Ishikawa (cell line): ENCODE measurements around the gene ATF6.

Experiments used
- CREB1 ChIP-seq: IDR thresholded peaks from 2 replicates; pipeline ENCODE4 v1.6.1; 2012; ENCODE audit warnings: low read depth
- EGR1 ChIP-seq: IDR thresholded peaks from 2 replicates; pipeline ENCODE4 v1.6.1; 2012
- EP300 ChIP-seq: IDR thresholded peaks from 2 replicates; pipeline ENCODE4 v1.6.1; 2012; ENCODE audit warnings: borderline replicate concordance
- MAX ChIP-seq: IDR thresholded peaks from 2 replicates; pipeline ENCODE4 v1.6.1; 2012
- TAF1 ChIP-seq: IDR thresholded peaks from 2 replicates; pipeline ENCODE4 v1.6.1; 2012; ENCODE audit warnings: low read depth, mild to moderate bottlenecking
- TCF12 ChIP-seq: IDR thresholded peaks from 2 replicates; pipeline ENCODE4 v1.6.1; 2012; ENCODE audit warnings: low read depth
- TEAD4 ChIP-seq: IDR thresholded peaks from 2 replicates; pipeline ENCODE4 v1.6.1; 2012
- YY1 ChIP-seq: IDR thresholded peaks from 2 replicates; pipeline ENCODE4 v1.6.1; 2012; ENCODE audit warnings: low read depth
- ZBTB7A ChIP-seq: IDR thresholded peaks from 2 replicates; pipeline ENCODE4 v1.6.1; 2012; ENCODE audit warnings: low read depth
- TF ChIP-seq, protein P1 (sequence below): IDR thresholded peaks from 2 replicates; pipeline ENCODE4 v1.6.1; 2012

DNA sequence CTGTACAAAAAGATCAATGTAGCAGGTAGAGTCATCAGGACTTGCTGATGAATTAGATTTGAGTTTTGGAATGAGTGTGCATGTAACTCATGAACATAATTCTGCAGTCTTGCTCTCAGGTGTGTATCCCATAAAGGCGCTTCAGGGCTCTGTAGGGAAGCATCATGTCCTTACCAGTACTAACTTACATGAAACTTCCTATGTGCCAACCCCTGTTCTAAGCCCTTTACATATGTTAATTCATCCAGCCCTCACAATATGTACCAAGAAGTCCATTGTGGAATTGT, 46.9 kb upstream of the ATF6 start:
- TF ChIP-seq EP300, result no peak
- no peak for TF ChIP-seq YY1
- TF ChIP-seq MAX, result no peak
- TF ChIP-seq EGR1, result no peak
- TF ChIP-seq TAF1, result no peak
- no peak for TF ChIP-seq TEAD4
- TF ChIP-seq, protein P1, sequence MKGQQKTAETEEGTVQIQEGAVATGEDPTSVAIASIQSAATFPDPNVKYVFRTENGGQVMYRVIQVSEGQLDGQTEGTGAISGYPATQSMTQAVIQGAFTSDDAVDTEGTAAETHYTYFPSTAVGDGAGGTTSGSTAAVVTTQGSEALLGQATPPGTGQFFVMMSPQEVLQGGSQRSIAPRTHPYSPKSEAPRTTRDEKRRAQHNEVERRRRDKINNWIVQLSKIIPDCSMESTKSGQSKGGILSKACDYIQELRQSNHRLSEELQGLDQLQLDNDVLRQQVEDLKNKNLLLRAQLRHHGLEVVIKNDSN, result no peak
- no peak for TF ChIP-seq ZBTB7A
- no peak for TF ChIP-seq CREB1
- TF ChIP-seq TCF12, result no peak
